Gastrocnemius medialis (tissue), 4 donors: ENCODE measurements around the gene MAD2L1BP. TPM values are rescaled to one million over a fixed set of nuclear protein-coding genes. Genes with fewer than 3 reads are reported as not detected.

Experiments used
- ATAC-seq, 2 donors: fragments of 150-250 bp; one replicate each; pipeline ENCODE4 v1.9.1; 2016
- DNase-seq, 2 donors: peaks; one replicate each; pipeline ENCODE4 v3.0.0-alpha.2; 2019
- H3K27ac ChIP-seq, 4 donors: fragments of 200-600 bp; sonication (generic); 1 replicate in 1 of 4; 2 replicates in 3 of 4; pipeline ENCODE4 v1.5.1; 2016 to 2018; ENCODE audit warnings: mild to moderate bottlenecking in 2 of 4, moderate library complexity in 1 of 4
- H3K27me3 ChIP-seq, 3 donors: fragments of 200-600 bp; sonication (generic) in 2 of 3; 1 replicate in 1 of 3; 2 replicates in 2 of 3; pipeline versions ENCODE4 v1.5.1 to v1.6.0; 2016 to 2019; ENCODE audit warnings: mild to moderate bottlenecking in 1 of 3, moderate library complexity in 1 of 3
- H3K36me3 ChIP-seq, 2 donors: fragments of 200-600 bp; sonication (generic) in 1 of 2; one replicate each; pipeline ENCODE4 v1.5.1; 2017 to 2018
- H3K4me1 ChIP-seq, 2 donors: fragments of 200-600 bp; sonication (generic) in 1 of 2; one replicate each; pipeline ENCODE4 v1.5.1; 2016 to 2017; ENCODE audit warnings: mild to moderate bottlenecking in 2 of 2
- H3K4me3 ChIP-seq, 4 donors: fragments of 200-600 bp; sonication (generic) in 3 of 4; 1 replicate in 1 of 4; 2 replicates in 3 of 4; pipeline ENCODE4 v1.5.1; 2016 to 2019; ENCODE audit warnings: mild to moderate bottlenecking in 2 of 4
- H3K9me3 ChIP-seq, 3 donors: fragments of 200-600 bp; sonication (generic) in 2 of 3; 1 replicate in 1 of 3; 2 replicates in 2 of 3; pipeline ENCODE4 v1.5.1; 2016 to 2019
- POLR2A ChIP-seq, 2 donors: fragments of 450-650 bp; IDR thresholded peaks; one replicate each; pipeline ENCODE4 v1.6.1; 2017; ENCODE audit warnings: antibody characterized with exemption in 2 of 2, mild to moderate bottlenecking in 2 of 2, moderate library complexity in 2 of 2
- in situ Hi-C, 4 donors: fragments of 200-750 bp; cut with MboI; loops; one replicate each; pipeline versions ENCODE4 v1.15.0 to v1.8.0; 2017; ENCODE audit warnings: low sequenced_read_pairs in 4 of 4
- intact Hi-C: fragments of 100-400 bp; cut with DNase I; formaldehyde crosslinking; loops from one replicate; pipeline ENCODE4 v1.15.1; 2023; ENCODE audit warnings: low total_unique reads
- total RNA-seq, 4 donors: library from RNA; depleted of rRNA; stranded (reverse); fragments of >200 nt; gene quantifications; one replicate each; pipeline versions ENCODE4 v1.1.0 to v1.2.3, GENCODE V29; 2016
- TF ChIP-seq, protein P1 (sequence below), 5 experiments: fragments of 450-650 bp in 3 of 5; fragments of 200-600 bp in 2 of 5; sonication (generic) in 2 of 5; IDR thresholded peaks in 4 of 5; conservative IDR thresholded peaks in 1 of 5; 1 replicate in 4 of 5; 2 replicates in 1 of 5; pipeline ENCODE4 v1.5.1; 2016 to 2019; ENCODE audit warnings: antibody characterized with exemption in 5 of 5, mild to moderate bottlenecking in 3 of 5, moderate library complexity in 3 of 5

Gene MAD2L1BP
- total RNA-seq, 4 donors from 2014 or later, result 25.1 to 55.4 (median 25.2) TPM

DNA sequence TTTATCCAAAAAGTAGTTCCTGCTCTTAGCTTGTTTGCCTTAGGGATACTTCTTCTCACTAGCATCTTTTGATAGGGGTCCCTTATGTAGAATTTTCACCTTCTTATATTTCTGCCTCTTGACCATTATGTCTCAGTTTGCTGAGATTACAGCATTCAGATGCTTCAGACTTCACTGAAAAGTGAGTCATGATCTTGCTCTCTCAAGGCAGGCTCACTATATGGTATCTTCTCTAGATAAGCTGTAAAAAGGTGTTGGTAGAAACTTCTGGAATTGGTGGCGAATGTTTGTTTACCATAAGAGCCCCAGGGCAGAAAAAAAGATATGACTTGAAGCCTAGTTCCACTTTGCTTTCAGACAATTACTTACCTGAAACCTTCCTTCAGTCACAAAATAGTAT, 26.2 kb upstream of the MAD2L1BP start:
- H3K4me3 ChIP-seq, result no peak overlapping the region
- DNase-seq (no peak), ATAC-seq (no peak)
- no peak for TF ChIP-seq POLR2A (IDR thresholded peaks at IDR 0.05)
- TF ChIP-seq, protein P1, sequence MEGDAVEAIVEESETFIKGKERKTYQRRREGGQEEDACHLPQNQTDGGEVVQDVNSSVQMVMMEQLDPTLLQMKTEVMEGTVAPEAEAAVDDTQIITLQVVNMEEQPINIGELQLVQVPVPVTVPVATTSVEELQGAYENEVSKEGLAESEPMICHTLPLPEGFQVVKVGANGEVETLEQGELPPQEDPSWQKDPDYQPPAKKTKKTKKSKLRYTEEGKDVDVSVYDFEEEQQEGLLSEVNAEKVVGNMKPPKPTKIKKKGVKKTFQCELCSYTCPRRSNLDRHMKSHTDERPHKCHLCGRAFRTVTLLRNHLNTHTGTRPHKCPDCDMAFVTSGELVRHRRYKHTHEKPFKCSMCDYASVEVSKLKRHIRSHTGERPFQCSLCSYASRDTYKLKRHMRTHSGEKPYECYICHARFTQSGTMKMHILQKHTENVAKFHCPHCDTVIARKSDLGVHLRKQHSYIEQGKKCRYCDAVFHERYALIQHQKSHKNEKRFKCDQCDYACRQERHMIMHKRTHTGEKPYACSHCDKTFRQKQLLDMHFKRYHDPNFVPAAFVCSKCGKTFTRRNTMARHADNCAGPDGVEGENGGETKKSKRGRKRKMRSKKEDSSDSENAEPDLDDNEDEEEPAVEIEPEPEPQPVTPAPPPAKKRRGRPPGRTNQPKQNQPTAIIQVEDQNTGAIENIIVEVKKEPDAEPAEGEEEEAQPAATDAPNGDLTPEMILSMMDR (IDR thresholded peaks at IDR 0.05 in 4 of 5, conservative IDR thresholded peaks at IDR 0.05 in 1 of 5), result no peak
- H3K36me3 ChIP-seq, result peaks cover 4 to 49% of the 10 kb centered on the region in 2 donors
- intact Hi-C loops, result loop anchor here (5.0 kb wide), 1 partner anchor 468 kb away; no protein-coding TSS in a partner anchor
- H3K9me3 ChIP-seq, result no peaks in the 10 kb centered on the region
- H3K27ac ChIP-seq, result no peak overlapping the region
- in situ Hi-C loops, result loop anchor here in 1 of 4 donors (10.0 kb wide), 1 partner anchor 475 kb away; no protein-coding TSS in a partner anchor
- H3K4me1 ChIP-seq, result no peaks in the 10 kb centered on the region
- no peaks in the 10 kb centered on the region for H3K27me3 ChIP-seq

DNA sequence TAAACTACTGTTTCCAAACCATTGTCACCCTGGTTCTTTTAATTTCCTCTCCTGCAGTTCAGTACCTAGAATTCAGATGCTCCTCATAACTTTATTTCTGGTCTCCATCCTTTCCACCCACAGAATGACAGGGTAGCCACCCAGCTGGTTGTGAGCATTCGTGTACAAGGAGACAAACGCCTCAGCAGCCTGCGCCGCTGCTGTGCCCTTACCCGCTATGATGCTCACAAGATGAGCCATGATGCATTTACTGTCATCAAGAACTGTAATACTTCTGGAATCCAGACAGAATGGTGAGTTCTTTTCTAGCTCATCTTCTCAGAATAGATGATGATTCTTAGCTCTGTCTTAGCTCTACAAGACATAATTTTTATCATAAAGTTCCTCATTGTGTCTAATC, 25.2 kb upstream of the MAD2L1BP start:
- Histone ChIP-seq H3K27ac (no peak overlapping the region), H3K9me3 (no peaks in the 10 kb centered on the region), H3K4me3 (no peak overlapping the region), H3K4me1 (no peaks in the 10 kb centered on the region), H3K36me3 (peaks cover 4 to 51% of the 10 kb centered on the region in 2 donors), H3K27me3 (no peaks in the 10 kb centered on the region)
- in situ Hi-C loops (no loop called here), intact Hi-C loops (no loop called here)
- TF ChIP-seq POLR2A (IDR thresholded peaks at IDR 0.05), result no peak
- TF ChIP-seq, protein P1 (IDR thresholded peaks at IDR 0.05 in 4 of 5, conservative IDR thresholded peaks at IDR 0.05 in 1 of 5), result no peak
- DNase-seq (no peak), ATAC-seq (no peak)

DNA sequence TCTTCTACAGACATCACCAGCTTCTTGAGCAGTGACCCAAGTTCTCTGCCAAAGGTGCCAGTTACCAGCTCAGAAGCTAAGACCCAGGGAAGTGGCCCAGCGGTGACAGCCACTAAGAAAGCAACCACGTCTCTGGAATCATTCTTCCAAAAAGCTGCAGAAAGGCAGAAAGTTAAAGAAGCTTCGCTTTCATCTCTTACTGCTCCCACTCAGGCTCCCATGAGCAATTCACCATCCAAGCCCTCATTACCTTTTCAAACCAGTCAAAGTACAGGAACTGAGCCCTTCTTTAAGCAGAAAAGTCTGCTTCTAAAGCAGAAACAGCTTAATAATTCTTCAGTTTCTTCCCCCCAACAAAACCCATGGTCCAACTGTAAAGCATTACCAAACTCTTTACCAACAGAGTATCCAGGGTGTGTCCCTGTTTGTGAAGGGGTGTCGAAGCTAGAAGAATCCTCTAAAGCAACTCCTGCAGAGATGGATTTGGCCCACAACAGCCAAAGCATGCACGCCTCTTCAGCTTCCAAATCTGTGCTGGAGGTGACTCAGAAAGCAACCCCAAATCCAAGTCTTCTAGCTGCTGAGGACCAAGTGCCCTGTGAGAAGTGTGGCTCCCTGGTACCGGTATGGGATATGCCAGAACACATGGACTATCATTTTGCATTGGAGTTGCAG, 21.8 kb upstream of the MAD2L1BP start:
- TF ChIP-seq POLR2A (IDR thresholded peaks at IDR 0.05), result no peak
- TF ChIP-seq, protein P1 (IDR thresholded peaks at IDR 0.05 in 4 of 5, conservative IDR thresholded peaks at IDR 0.05 in 1 of 5), result no peak
- in situ Hi-C loops (no loop called here), intact Hi-C loops (no loop called here)
- Histone ChIP-seq H3K27me3 (no peaks in the 10 kb centered on the region), H3K4me3 (no peak overlapping the region), H3K9me3 (no peaks in the 10 kb centered on the region), H3K4me1 (no peaks in the 10 kb centered on the region), H3K36me3 (peaks cover 4 to 33% of the 10 kb centered on the region in 2 donors), H3K27ac (no peak overlapping the region)
- no peak for DNase-seq
- ATAC-seq, result no peak

DNA sequence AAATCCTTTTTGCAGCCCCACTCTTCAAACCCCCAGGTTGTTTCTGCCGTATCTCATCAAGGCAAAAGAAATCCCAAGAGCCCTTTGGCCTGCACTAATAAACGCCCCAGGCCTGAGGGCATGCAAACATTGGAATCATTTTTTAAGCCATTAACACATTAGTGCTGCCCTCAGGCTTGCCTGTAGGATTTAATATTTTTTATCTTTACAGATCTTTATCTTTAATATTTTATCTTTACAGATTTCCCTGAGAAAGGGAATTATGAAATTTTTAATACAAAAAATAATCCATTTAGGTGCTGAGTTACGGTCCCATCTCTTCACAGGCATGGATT, 21.3 kb upstream of the MAD2L1BP start:
- ATAC-seq (no peak), DNase-seq (no peak)
- no peak overlapping the region for H3K4me3 ChIP-seq
- TF ChIP-seq, protein P1 (IDR thresholded peaks at IDR 0.05 in 4 of 5, conservative IDR thresholded peaks at IDR 0.05 in 1 of 5), result no peak
- TF ChIP-seq POLR2A (IDR thresholded peaks at IDR 0.05), result no peak
- intact Hi-C loops, result no loop called here
- H3K9me3 ChIP-seq, result no peaks in the 10 kb centered on the region
- H3K27ac ChIP-seq, result no peak overlapping the region
- in situ Hi-C loops, result no loop called here
- H3K27me3 ChIP-seq, result no peaks in the 10 kb centered on the region
- H3K4me1 ChIP-seq, result no peaks in the 10 kb centered on the region
- peaks cover 4 to 34% of the 10 kb centered on the region in 2 donors for H3K36me3 ChIP-seq
